ENCODE measurements around the gene PALM3. TPM values are rescaled to one million over a fixed set of nuclear protein-coding genes. Genes with fewer than 3 reads are reported as not detected.

Gene PALM3
- total and polyA plus RNA-seq, 2 experiments from 2014 or later: 16.6 to 45.8 TPM

DNA sequence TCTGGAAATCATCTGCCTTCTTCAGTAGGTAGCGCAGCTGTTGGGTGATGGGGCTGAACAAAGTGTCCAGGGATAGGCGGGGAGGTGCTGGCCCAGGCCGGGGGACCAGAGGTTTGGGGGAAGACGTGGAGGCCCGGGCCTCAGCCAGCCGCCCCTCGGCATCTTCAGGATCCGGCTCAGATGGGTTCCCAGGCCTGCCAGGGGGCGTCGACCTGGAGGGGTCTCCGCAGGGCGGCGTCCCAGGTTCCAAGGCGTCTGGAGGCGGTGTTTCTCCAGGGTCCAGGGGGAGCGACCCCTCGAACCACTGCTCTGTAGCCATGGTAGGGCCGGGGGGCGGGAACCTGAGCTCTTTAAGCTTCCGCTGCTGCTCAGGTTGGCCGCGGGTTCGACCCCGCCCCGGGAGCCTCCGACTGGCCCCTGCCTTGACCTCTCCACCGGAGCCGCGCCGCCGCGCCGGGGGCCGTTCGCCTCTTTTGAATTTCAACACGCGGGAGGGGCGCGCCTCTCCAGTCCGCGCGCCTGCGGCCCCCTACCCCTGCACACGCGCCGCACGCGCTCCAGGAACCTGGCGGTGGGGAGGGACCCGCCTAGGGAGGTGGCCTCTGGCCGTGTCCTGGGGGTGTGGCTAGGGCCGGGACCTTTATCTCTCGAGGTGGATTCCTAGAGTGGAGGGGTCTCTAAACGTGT, 23.6 kb upstream of the PALM3 start, which contains the start of gene C19orf67:
Gene C19orf67 (minus strand): TSS at position 475 of the 687 bp plus-strand sequence. CDS start 156 bp downstream, at position 319.
- DNase-seq (ENCODE audit: low spot score) (peak; percentile 70), ATAC-seq (peak; percentile 47)
- no peak within 1 kb of the TSS for H3K27ac Mint-ChIP-seq
- peaks cover 9% of the 10 kb centered on the region; the same call in 1 of the 2 replicates for H3K36me3 ChIP-seq (ENCODE audit: insufficient read depth)
- no peaks in the 10 kb centered on the region for H3K9me3 Mint-ChIP-seq
- H3K27me3 Mint-ChIP-seq (ENCODE audit: insufficient read depth, low read depth, poor library complexity): peaks cover 7% of the 10 kb centered on the region
- H3F3A ChIP-seq (replicated peaks; ENCODE audit: low read depth): peaks cover 25% of the 10 kb centered on the region
- TF ChIP-seq CREB1 (CRISPR knock-in tag; IDR thresholded peaks at IDR 0.05; ENCODE audit: low read depth) (no peak), EZH2 (IDR thresholded peaks at IDR 0.05; ENCODE audit: low read depth, unreplicated experiment) (peak; percentile 1)
- peak within 1 kb of the TSS; percentile 86 for H2AFZ ChIP-seq
- H3K27ac ChIP-seq (ENCODE audit: low read depth): no peak within 1 kb of the TSS
- 0 out of 2 replicates have a peak, but pooled peaks cover 6% of the 10 kb centered on the region for H4K20me1 ChIP-seq (replicated peaks; ENCODE audit: insufficient read depth)
- no peaks in the 10 kb centered on the region for H3K9me2 ChIP-seq (ENCODE audit: insufficient read depth)
- peaks cover 10% of the 10 kb centered on the region; the same call in 1 of the 2 replicates for H3K4me1 ChIP-seq (ENCODE audit: insufficient read depth)
- H3K27me3 ChIP-seq (ENCODE audit: insufficient read depth): peaks cover 44% of the 10 kb centered on the region
- peak within 1 kb of the TSS; percentile 63 for H3K4me3 ChIP-seq
- H3K4me3 Mint-ChIP-seq: peak within 1 kb of the TSS; percentile 52
- peaks cover 7% of the 10 kb centered on the region for H3K4me1 Mint-ChIP-seq
- H3K4me2 ChIP-seq: peak within 1 kb of the TSS; percentile 85
- H3K79me2 ChIP-seq (replicated peaks; ENCODE audit: insufficient read depth): no peaks in the 10 kb centered on the region
- peaks cover 16% of the 10 kb centered on the region for H3K36me3 Mint-ChIP-seq (ENCODE audit: low read depth)

DNA sequence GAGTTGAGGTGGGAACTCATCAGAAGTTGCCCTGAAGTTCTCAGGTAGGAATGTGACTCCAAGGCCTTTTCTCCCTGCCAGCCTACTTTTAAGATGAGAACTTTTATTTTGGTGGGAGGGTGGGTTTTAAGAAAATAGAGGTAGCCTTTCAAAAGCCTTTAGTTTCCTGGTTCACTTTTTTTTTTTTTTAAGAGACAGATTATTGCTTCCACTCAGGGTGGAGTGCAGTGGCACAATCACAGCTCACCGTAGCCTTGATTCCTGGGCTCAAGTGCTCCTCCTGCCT, 20.7 kb upstream of the PALM3 start:
- peaks cover 10% of the 10 kb centered on the region; the same call in 1 of the 2 replicates for H3K4me1 ChIP-seq (ENCODE audit: insufficient read depth)
- no peak overlapping the region for H3K27ac ChIP-seq (ENCODE audit: low read depth)
- no peaks in the 10 kb centered on the region for H4K20me1 ChIP-seq (replicated peaks; ENCODE audit: insufficient read depth)
- no peak overlapping the region for H3K4me2 ChIP-seq
- H3K4me3 ChIP-seq: no peak overlapping the region
- H3K36me3 ChIP-seq (ENCODE audit: insufficient read depth): peaks cover under 1% of the 10 kb centered on the region; the same call in 1 of the 2 replicates
- Mint-ChIP-seq H3K4me1 (peaks cover 3% of the 10 kb centered on the region; the same call in 1 of the 3 replicates), H3K4me3 (peak overlapping the region; percentile 95), H3K27ac (no peak overlapping the region), H3K9me3 (no peaks in the 10 kb centered on the region), H3K27me3 (ENCODE audit: insufficient read depth, low read depth, poor library complexity) (peaks cover 5% of the 10 kb centered on the region), H3K36me3 (ENCODE audit: low read depth) (no peaks in the 10 kb centered on the region; the same call in 2 of the 3 replicates)
- H2AFZ ChIP-seq: no peak overlapping the region
- H3K27me3 ChIP-seq (ENCODE audit: insufficient read depth): peaks cover 30% of the 10 kb centered on the region
- ATAC-seq: no peak
- DNase-seq (ENCODE audit: low spot score): no peak
- no peaks in the 10 kb centered on the region for H3K79me2 ChIP-seq (replicated peaks; ENCODE audit: insufficient read depth)
- H3K9me2 ChIP-seq (ENCODE audit: insufficient read depth): no peaks in the 10 kb centered on the region
- H3F3A ChIP-seq (replicated peaks; ENCODE audit: low read depth): peaks cover 19% of the 10 kb centered on the region; the same call in 1 of the 2 replicates
- TF ChIP-seq CREB1 (CRISPR knock-in tag; IDR thresholded peaks at IDR 0.05; ENCODE audit: low read depth) (no peak), EZH2 (IDR thresholded peaks at IDR 0.05; ENCODE audit: low read depth, unreplicated experiment) (no peak), STAT1 (IDR thresholded peaks at IDR 0.05; ENCODE audit: unreplicated experiment) (no peak), EZH2phosphoT487 (IDR thresholded peaks at IDR 0.05; ENCODE audit: unreplicated experiment) (no peak), JUNB (IDR thresholded peaks at IDR 0.05; ENCODE audit: unreplicated experiment) (no peak), ZNF331 (CRISPR knock-in tag; IDR thresholded peaks at IDR 0.05; ENCODE audit: low read depth) (no peak), NANOG (IDR thresholded peaks at IDR 0.05; ENCODE audit: borderline replicate concordance) (no peak), ZNF114 (CRISPR knock-in tag; IDR thresholded peaks at IDR 0.05) (no peak), POLR2AphosphoS5 (IDR thresholded peaks at IDR 0.05; ENCODE audit: low read depth) (no peak)
- TF ChIP-seq, protein P1, sequence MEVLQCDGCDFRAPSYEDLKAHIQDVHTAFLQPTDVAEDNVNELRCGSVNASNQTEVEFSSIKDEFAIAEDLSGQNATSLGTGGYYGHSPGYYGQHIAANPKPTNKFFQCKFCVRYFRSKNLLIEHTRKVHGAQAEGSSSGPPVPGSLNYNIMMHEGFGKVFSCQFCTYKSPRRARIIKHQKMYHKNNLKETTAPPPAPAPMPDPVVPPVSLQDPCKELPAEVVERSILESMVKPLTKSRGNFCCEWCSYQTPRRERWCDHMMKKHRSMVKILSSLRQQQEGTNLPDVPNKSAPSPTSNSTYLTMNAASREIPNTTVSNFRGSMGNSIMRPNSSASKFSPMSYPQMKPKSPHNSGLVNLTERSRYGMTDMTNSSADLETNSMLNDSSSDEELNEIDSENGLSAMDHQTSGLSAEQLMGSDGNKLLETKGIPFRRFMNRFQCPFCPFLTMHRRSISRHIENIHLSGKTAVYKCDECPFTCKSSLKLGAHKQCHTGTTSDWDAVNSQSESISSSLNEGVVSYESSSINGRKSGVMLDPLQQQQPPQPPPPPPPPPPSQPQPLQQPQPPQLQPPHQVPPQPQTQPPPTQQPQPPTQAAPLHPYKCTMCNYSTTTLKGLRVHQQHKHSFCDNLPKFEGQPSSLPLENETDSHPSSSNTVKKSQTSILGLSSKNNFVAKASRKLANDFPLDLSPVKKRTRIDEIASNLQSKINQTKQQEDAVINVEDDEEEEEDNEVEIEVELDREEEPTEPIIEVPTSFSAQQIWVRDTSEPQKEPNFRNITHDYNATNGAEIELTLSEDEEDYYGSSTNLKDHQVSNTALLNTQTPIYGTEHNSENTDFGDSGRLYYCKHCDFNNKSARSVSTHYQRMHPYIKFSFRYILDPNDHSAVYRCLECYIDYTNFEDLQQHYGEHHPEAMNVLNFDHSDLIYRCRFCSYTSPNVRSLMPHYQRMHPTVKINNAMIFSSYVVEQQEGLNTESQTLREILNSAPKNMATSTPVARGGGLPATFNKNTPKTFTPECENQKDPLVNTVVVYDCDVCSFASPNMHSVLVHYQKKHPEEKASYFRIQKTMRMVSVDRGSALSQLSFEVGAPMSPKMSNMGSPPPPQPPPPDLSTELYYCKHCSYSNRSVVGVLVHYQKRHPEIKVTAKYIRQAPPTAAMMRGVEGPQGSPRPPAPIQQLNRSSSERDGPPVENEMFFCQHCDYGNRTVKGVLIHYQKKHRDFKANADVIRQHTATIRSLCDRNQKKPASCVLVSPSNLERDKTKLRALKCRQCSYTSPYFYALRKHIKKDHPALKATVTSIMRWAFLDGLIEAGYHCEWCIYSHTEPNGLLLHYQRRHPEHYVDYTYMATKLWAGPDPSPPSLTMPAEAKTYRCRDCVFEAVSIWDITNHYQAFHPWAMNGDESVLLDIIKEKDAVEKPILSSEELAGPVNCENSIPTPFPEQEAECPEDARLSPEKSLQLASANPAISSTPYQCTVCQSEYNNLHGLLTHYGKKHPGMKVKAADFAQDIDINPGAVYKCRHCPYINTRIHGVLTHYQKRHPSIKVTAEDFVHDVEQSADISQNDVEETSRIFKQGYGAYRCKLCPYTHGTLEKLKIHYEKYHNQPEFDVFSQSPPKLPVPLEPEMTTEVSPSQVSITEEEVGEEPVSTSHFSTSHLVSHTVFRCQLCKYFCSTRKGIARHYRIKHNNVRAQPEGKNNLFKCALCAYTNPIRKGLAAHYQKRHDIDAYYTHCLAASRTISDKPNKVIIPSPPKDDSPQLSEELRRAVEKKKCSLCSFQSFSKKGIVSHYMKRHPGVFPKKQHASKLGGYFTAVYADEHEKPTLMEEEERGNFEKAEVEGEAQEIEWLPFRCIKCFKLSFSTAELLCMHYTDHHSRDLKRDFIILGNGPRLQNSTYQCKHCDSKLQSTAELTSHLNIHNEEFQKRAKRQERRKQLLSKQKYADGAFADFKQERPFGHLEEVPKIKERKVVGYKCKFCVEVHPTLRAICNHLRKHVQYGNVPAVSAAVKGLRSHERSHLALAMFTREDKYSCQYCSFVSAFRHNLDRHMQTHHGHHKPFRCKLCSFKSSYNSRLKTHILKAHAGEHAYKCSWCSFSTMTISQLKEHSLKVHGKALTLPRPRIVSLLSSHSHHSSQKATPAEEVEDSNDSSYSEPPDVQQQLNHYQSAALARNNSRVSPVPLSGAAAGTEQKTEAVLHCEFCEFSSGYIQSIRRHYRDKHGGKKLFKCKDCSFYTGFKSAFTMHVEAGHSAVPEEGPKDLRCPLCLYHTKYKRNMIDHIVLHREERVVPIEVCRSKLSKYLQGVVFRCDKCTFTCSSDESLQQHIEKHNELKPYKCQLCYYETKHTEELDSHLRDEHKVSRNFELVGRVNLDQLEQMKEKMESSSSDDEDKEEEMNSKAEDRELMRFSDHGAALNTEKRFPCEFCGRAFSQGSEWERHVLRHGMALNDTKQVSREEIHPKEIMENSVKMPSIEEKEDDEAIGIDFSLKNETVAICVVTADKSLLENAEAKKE (CRISPR knock-in tag; IDR thresholded peaks at IDR 0.05): no peak
- TF ChIP-seq, protein P2, sequence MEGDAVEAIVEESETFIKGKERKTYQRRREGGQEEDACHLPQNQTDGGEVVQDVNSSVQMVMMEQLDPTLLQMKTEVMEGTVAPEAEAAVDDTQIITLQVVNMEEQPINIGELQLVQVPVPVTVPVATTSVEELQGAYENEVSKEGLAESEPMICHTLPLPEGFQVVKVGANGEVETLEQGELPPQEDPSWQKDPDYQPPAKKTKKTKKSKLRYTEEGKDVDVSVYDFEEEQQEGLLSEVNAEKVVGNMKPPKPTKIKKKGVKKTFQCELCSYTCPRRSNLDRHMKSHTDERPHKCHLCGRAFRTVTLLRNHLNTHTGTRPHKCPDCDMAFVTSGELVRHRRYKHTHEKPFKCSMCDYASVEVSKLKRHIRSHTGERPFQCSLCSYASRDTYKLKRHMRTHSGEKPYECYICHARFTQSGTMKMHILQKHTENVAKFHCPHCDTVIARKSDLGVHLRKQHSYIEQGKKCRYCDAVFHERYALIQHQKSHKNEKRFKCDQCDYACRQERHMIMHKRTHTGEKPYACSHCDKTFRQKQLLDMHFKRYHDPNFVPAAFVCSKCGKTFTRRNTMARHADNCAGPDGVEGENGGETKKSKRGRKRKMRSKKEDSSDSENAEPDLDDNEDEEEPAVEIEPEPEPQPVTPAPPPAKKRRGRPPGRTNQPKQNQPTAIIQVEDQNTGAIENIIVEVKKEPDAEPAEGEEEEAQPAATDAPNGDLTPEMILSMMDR (conservative IDR thresholded peaks at IDR 0.05; ENCODE audit: low read depth in 2 of 2): no peak
- TF ChIP-seq, protein P3, sequence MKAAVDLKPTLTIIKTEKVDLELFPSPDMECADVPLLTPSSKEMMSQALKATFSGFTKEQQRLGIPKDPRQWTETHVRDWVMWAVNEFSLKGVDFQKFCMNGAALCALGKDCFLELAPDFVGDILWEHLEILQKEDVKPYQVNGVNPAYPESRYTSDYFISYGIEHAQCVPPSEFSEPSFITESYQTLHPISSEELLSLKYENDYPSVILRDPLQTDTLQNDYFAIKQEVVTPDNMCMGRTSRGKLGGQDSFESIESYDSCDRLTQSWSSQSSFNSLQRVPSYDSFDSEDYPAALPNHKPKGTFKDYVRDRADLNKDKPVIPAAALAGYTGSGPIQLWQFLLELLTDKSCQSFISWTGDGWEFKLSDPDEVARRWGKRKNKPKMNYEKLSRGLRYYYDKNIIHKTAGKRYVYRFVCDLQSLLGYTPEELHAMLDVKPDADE (IDR thresholded peaks at IDR 0.05): no peak

All from GM23338 (cell line).